ENCODE results near the gene VWA8. TPM values are rescaled to one million over a fixed set of nuclear protein-coding genes. Genes with fewer than 3 reads are reported as not detected.

Gene VWA8
- total and polyA plus RNA-seq, 2 of the 8 experiments (the other 6 are each of a cell fraction or from before 2014, with no cell fraction given) = 5.9 to 19.6 TPM

- Histone ChIP-seq H3K14ac (ENCODE audit: insufficient read length) (no peak overlapping the region), H3K79me2 (ENCODE audit: control insufficient read depth in 1 of 2, insufficient read depth in 2 of 2, low read length in 2 of 2) (no peaks in the 10 kb centered on the region), H3K36me3 (ENCODE audit: control insufficient read depth in 2 of 4, insufficient read depth in 4 of 4, low read length in 3 of 4) (no peaks in the 10 kb centered on the region), H2BK5ac (ENCODE audit: low read depth, low read length) (no peak overlapping the region), H3K9ac (replicated peaks in 1 of 4; ENCODE audit: extremely low read depth in 1 of 4, low read depth in 3 of 4, low read length in 3 of 4) (no peak overlapping the region), H3K4me3 (ENCODE audit: extremely low read depth in 1 of 4, insufficient read depth in 2 of 4, low read depth in 3 of 4, low read length in 4 of 4) (no peak overlapping the region), H2BK20ac (ENCODE audit: low read length) (no peak overlapping the region), H2BK120ac (replicated peaks; ENCODE audit: low read depth, low read length) (no peak overlapping the region), H3K27ac (ENCODE audit: low read depth, low read length) (no peak overlapping the region), H3K56ac (replicated peaks; ENCODE audit: insufficient read length, low read depth, low read length) (no peak overlapping the region), H3K4me1 (replicated peaks in 1 of 4; ENCODE audit: control insufficient read depth in 3 of 4, insufficient read depth in 4 of 4, low read length in 3 of 4) (peaks cover 5 to 6% (median 6%) of the 10 kb centered on the region in 4 experiments), H4K5ac (ENCODE audit: insufficient read length, low read depth, low read length) (no peak overlapping the region), H3K4me2 (ENCODE audit: insufficient read depth in 1 of 2, low read depth in 2 of 2, low read length in 2 of 2) (no peak overlapping the region), H3K18ac (ENCODE audit: extremely low read depth, low read length) (no peak overlapping the region), H4K8ac (ENCODE audit: extremely low read depth, insufficient read depth, low read length) (no peak overlapping the region), H3K79me1 (ENCODE audit: low read depth, low read length) (no peaks in the 10 kb centered on the region), H3K23me2 (ENCODE audit: low read depth, low read length) (no peaks in the 10 kb centered on the region), H2AK5ac (ENCODE audit: low read depth, low read length) (no peak overlapping the region), H2AFZ (ENCODE audit: low read length) (no peak overlapping the region), H3K23ac (ENCODE audit: insufficient read length) (no peak overlapping the region), H2BK12ac (ENCODE audit: low read depth, low read length) (no peak overlapping the region), H3K27me3 (replicated peaks in 1 of 4; ENCODE audit: control insufficient read depth in 3 of 4, extremely low read depth in 1 of 4, insufficient read depth in 3 of 4, low read length in 3 of 4) (no peaks in the 10 kb centered on the region), H3K4ac (replicated peaks; ENCODE audit: insufficient read length, low read depth, low read length) (no peak overlapping the region), H3K9me3 (ENCODE audit: insufficient read depth in 2 of 2, low read depth in 1 of 2, low read length in 1 of 2) (no peaks in the 10 kb centered on the region), H2BK15ac (ENCODE audit: low read length) (no peak overlapping the region), H4K91ac (replicated peaks; ENCODE audit: insufficient read length, low read length) (no peak overlapping the region), H4K20me1 (replicated peaks in 1 of 2; ENCODE audit: control insufficient read depth in 1 of 2, insufficient read depth in 2 of 2, low read length in 2 of 2) (no peaks in the 10 kb centered on the region)
- no peak for DNase-seq (ENCODE audit: low read depth in 1 of 2, low spot score in 2 of 2)
- WGBS, 2 experiments (ENCODE audit: extremely low coverage in 1 of 2, insufficient coverage in 1 of 2, insufficient read length in 1 of 2, insufficient replicate concordance in 2 of 2, low coverage in 1 of 2, low lambda C conversion rate in 2 of 2, missing lambda C conversion rate in 1 of 2) = 75% methylated on average over 2 of the region's 2 CpGs; no CpG with 5 or more reads in 1 of the 2 experiments
- ChIA-PET CTCF (ENCODE audit: partially characterized antibody) (interaction anchor here (5.2 kb wide), 1 partner anchor 8 kb away, joined by 31 read pairs; the partner anchor contains the start of gene VWA8), POLR2A (ENCODE audit: partially characterized antibody) (interaction anchor here (0.9 kb wide), 1 partner anchor 10 kb away, joined by 3 read pairs; the partner anchor contains the start of gene VWA8)
- no peak for FAIRE-seq
- TF ChIP-seq RAD21 (IDR thresholded peaks at IDR 0.05 in 1 of 2, conservative IDR thresholded peaks at IDR 0.05 in 1 of 2; ENCODE audit: low read depth in 2 of 2, low read length in 2 of 2) (no peak), TAF1 (IDR thresholded peaks at IDR 0.05; ENCODE audit: low read depth, low read length) (no peak), SP2 (IDR thresholded peaks at IDR 0.05; ENCODE audit: low read length) (no peak), RBBP5 (IDR thresholded peaks at IDR 0.05; ENCODE audit: borderline replicate concordance, low read depth, low read length) (no peak), POLR2AphosphoS5 (IDR thresholded peaks at IDR 0.05; ENCODE audit: low read depth, low read length) (no peak), EZH2 (IDR thresholded peaks at IDR 0.05; ENCODE audit: low read depth, low read length, severe bottlenecking) (no peak), BACH1 (IDR thresholded peaks at IDR 0.05; ENCODE audit: low read length) (no peak), EGR1 (IDR thresholded peaks at IDR 0.05; ENCODE audit: borderline replicate concordance, low read depth, low read length) (no peak), SP1 (IDR thresholded peaks at IDR 0.05; ENCODE audit: low read depth, low read length) (no peak), ATF3 (IDR thresholded peaks at IDR 0.05; ENCODE audit: insufficient read depth, low read depth, low read length) (no peak), CHD1 (IDR thresholded peaks at IDR 0.05; ENCODE audit: low read depth, low read length) (no peak), USF2 (IDR thresholded peaks at IDR 0.05; ENCODE audit: low read length) (no peak), TAF7 (optimal IDR thresholded peaks at IDR 0.05; ENCODE audit: borderline replicate concordance, low read depth, low read length) (no peak)
These were observed 10.0 kb upstream of the VWA8 start for GRCh38 chr13:41970918-41971317.
